ENCODE measurements around the gene TTR.

Gene TTR

GRCh38 chr18:31591628-31592027 is at the start of gene TTR:
Gene TTR (plus strand): TSS chr18:31591877. CDS start chr18:31591903, 26 bp downstream.
- FAIRE-seq: no peak

- no peak for FAIRE-seq
These were observed 45.2 kb upstream of the TTR start for GRCh38 chr18:31546476-31546875.

GRCh38 chr18:31548853-31549252 is 42.8 kb upstream of the TTR start:
- no peak for FAIRE-seq

- no peak for FAIRE-seq
These were observed 42.3 kb upstream of the TTR start for GRCh38 chr18:31549416-31549815.

DNA sequence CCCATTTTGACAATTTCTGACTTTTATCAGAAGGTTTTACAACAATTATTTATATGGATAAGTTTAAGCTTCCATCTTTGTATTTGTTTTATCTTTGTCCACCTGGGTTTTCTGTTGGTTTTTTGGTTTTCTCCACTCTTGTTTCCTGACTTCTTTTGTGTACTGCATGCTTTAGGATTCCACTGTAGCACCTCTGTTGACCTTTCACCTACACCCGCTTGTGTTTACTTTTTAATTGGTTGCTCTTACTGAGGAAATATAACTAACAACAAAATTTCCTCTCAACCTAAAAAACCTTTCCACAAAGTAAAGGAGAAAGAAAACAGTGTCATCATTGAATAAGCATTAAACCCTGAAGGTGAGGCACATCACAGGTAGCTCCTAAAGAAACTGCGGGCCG is 39.8 kb upstream of the TTR start:
- no peak for FAIRE-seq

DNA sequence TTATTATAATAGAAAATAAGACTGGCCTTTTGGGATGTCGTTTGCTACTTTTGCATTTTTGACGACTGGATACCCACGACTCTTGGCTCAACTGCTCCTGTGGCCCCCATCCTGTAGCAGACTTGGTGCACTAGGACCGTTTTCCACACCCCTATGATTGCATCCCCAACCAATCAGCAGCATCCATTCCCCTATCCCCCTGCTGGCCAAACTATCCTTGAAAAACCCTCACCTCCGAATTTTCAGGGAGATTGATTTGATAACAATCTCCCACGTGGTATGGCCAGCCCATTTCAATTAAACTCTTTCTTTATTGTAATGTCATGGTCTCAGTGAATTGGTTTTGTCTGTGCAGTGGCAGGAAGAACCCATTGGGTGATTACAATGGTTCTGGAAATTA is 37.9 kb upstream of the TTR start:
- FAIRE-seq: no peak

DNA sequence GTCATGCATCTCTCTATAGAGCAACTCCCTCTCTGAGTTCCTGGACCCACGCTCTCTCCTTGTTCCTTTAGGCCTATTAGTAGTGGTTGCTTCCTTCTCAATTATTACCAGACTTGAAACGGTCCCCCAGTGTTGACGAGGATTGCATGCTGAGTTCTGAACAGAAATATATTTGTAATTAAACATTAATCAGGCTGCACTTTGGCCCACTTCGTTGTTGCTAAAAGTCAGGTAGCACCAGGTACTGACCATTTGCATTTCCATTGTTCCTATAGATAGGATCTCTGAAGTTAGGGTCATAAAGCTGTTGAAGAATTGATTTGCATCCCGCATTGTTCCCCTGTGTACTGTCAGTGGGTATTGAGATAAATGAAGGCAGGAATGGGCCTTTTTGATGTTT is 36.9 kb upstream of the TTR start:
- no peak for FAIRE-seq

- peak; percentile 87 for FAIRE-seq
These were observed 35.5 kb upstream of the TTR start for GRCh38 chr18:31555971-31556747.

DNA sequence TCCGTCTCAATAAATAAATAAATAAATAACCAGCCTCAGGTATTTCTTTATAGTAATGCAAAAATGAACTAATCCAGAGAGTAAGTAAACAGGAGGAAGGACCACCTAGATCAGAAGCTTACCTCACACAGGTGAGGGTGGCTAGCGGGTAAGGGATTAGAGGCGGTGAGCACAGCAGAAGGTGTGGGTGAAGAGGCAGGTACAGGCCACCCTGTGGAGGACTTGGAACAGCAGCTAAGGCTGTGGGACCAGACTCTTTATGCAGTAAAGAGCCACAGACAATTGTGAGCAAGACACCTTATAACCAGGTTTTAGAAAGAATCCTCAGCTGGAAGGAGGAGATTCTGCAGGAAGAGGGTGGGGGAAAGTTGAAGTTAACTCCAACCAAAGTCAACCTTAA is 34.2 kb upstream of the TTR start:
- no peak for FAIRE-seq

DNA sequence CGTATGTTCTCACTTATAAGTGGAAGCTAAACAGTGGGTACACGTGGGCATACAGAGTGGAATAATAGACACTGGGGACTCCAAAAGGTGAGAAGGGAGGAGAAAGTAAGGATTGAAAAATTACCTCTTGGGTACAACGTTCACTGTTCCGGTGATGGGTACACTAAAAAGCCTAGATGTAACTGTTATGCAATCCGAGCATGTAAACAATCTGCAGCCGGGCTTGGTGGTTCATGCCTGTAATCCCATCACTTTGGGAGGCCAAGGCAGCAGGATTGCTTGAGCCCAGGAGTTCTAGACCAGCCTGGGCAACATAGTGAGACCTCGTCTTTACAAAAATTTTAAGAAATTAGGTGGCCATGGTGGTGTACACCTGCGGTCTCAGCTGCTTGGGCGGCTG is 33.1 kb upstream of the TTR start:
- no peak for FAIRE-seq

- no peak for FAIRE-seq
These were observed 29.0 kb upstream of the TTR start for GRCh38 chr18:31562726-31563125.

DNA sequence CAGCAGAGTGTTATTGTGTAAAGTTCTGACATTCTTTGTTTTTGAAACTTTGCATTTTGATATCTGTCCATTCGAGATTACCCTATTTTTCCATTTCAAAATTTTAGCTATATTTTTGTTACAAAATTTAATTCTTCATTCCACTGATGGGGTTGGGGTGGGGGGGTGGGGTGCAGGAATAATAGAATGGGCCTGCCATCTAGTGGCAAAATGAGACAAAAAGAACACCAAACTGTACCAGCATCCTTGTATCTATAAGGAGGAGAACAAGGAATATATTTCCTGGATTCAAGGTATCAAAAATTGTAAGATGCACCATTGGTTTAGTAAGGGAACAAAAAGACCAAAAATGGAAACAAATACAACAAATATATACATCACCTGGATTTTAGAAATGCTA is 27.9 kb upstream of the TTR start:
- no peak for FAIRE-seq

DNA sequence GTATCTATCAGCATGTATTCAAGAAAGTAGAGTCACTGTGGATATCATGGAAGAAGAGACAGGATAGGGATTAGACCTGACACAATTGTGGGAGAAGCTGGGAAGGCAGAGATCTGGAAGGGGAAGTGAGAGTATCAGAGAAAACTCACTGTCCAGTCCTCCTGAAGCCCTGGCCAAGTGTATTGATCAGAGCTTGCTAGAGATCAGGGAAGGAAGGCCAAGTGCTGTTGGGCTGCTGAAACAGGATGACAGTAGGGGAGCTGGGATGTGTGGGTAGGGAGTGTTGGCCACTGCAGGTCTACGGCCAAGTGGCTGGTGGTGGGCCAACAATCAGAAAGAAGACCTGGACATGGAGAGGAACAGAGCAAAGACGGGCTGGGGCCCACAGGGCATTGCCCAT is 26.3 kb upstream of the TTR start:
- FAIRE-seq: no peak

GRCh38 chr18:31565782-31566512 is 25.7 kb upstream of the TTR start:
- FAIRE-seq: no peak

GRCh38 chr18:31566576-31567306 is 24.9 kb upstream of the TTR start:
- no peak for FAIRE-seq

DNA sequence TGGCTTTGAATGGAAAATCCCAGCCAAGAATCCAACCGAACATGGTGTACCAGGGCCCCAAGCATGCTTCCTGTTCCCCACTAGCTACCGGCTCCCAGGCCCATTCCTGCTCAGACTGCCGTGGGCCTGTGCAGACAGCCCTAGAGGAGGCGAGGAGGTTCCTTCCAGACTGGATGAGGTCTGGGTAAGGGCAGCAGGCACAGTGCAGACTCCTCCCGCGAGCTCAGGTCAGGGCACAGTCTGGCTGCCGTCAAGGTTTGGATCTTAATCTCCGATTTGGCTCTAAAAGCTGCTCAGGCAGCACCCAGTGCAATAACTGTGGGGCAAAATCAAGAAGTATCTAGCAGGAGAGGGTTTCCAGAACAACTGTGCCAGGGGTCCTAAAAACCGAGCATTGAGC is 19.3 kb upstream of the TTR start:
- no peak for FAIRE-seq

GRCh38 chr18:31573051-31573450 is 18.6 kb upstream of the TTR start:
- no peak for FAIRE-seq

DNA sequence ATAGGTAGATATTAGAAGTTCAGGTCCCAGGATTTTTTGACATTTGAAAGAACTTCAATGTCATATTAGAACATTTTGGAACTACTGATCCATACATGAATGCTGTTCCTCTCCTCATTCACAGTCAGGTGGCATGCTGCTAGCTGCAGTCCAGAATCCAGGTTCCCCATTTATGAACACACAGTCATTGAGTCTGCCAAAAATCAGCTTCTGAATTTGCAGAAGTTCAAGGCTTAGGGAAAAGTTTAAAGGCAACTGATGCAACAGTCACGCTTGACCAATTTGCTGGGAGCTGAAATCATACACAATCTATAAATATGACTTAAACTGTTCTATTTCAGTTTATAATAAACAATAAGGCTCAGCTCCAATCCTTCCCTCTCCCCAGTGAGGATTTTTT is 17.3 kb upstream of the TTR start:
- FAIRE-seq: no peak

GRCh38 chr18:31575515-31576257 is 16.0 kb upstream of the TTR start:
- FAIRE-seq: no peak

- FAIRE-seq: no peak
These were observed 15.0 kb upstream of the TTR start for GRCh38 chr18:31576670-31577069.

DNA sequence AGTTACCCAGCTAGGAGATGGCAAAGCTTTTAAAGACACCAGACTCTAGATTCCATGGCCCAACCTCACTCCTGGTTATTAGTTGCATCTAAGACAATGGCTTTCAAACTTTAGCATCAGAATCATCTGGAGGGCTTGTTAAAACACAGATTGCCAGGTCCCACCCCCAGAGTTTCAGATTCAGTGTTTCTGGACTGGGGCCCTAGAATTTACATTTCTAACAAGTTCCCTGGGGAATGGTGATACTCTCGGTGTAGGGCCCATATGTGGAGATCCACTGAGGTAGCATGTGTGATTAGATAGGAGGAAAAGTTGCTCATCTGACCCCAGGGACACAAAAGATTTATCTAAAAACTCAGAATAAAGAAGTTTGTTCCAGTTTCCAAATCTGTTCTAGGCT is 14.5 kb upstream of the TTR start:
- no peak for FAIRE-seq

- no peak for FAIRE-seq
These were observed 13.6 kb upstream of the TTR start for GRCh38 chr18:31578126-31578525.

- no peak for FAIRE-seq
These were observed 12.3 kb upstream of the TTR start for GRCh38 chr18:31579375-31579774.

Measured in TTC549 (cell line).